Measurements from ENCODE around the gene CHRNA4. TPM values are rescaled to one million over a fixed set of nuclear protein-coding genes. Genes with fewer than 3 reads are reported as not detected.

The CHRNA4 gene
- total and polyA plus RNA-seq, 2 donors (not counting 3 experiments of a cell fraction or from before 2014, with no cell fraction given) = not detected

- FAIRE-seq (no peak), DNase-seq (ENCODE audit: low read depth, low spot score) (no peak)
- Histone ChIP-seq H3K4me2 (ENCODE audit: insufficient read depth, low read length) (no peak overlapping the region), H3K36me3 (ENCODE audit: control insufficient read depth in 2 of 2, extremely low read depth in 1 of 2, insufficient read depth in 2 of 2, low read length in 2 of 2) (no peaks in the 10 kb centered on the region), H2AFZ (ENCODE audit: low read depth, low read length) (no peak overlapping the region), H3K27me3 (ENCODE audit: control insufficient read depth in 2 of 2, insufficient read depth in 2 of 2, low read length in 2 of 2) (peaks cover 8 to 12% of the 10 kb centered on the region in 2 experiments), H3K9me1 (replicated peaks; ENCODE audit: control insufficient read depth, extremely low read depth, insufficient read depth, low read length) (no peaks in the 10 kb centered on the region), H3K79me2 (ENCODE audit: control insufficient read depth, insufficient read depth, low read length) (no peaks in the 10 kb centered on the region), H4K20me1 (replicated peaks; ENCODE audit: control insufficient read depth, extremely low read depth, insufficient read depth, low read length) (no peaks in the 10 kb centered on the region), H3K9ac (replicated peaks; ENCODE audit: extremely low read depth, insufficient read depth, low read length) (no peak overlapping the region), H3K9me3 (replicated peaks; ENCODE audit: control insufficient read depth, insufficient read depth, low read length) (no peaks in the 10 kb centered on the region), H3K4me1 (ENCODE audit: control insufficient read depth, extremely low read depth, insufficient read depth, low read length) (no peaks in the 10 kb centered on the region), H3K4me3 (replicated peaks in 1 of 3; ENCODE audit: insufficient read depth in 1 of 3, low read depth in 1 of 3, low read length in 3 of 3) (no peak overlapping the region), H3K27ac (ENCODE audit: insufficient read depth, low read depth, low read length) (no peak overlapping the region)
- TF ChIP-seq MYC (IDR thresholded peaks at IDR 0.05; ENCODE audit: low read depth, low read length) (no peak), CTCF (IDR thresholded peaks at IDR 0.05; ENCODE audit: extremely low read depth in 1 of 2, insufficient read depth in 1 of 2, low read depth in 1 of 2, low read length in 2 of 2) (no peak), FOS (IDR thresholded peaks at IDR 0.05; ENCODE audit: borderline replicate concordance, insufficient read depth, low read length) (no peak), POLR2A (IDR thresholded peaks at IDR 0.05; ENCODE audit: low read depth, low read length) (no peak), GATA2 (IDR thresholded peaks at IDR 0.05; ENCODE audit: insufficient read depth, insufficient read length, low read depth, low read length) (no peak), MAX (IDR thresholded peaks at IDR 0.05; ENCODE audit: insufficient read depth, insufficient read length) (no peak)
- intact Hi-C loops (cut with micrococcal nuclease) (no loop called here), dilution Hi-C loops (cut with MboI; ENCODE audit: extremely low pct_ligation_motif_present, low sequenced_read_pairs) (no loop called here)
- POLR2A ChIA-PET = no interaction called here
- no TSS peak for BruUV-seq (replicated peaks)
- CTCF ChIA-PET = interaction anchor here (1.7 to 7.8 kb wide), 2 partner anchors 12 to 74 kb away, joined by 7 to 45 read pairs; no protein-coding TSS in a partner anchor
Measured at GRCh38 chr20:63297371-63297781, 63.8 kb downstream of the CHRNA4 start.

Data from endothelial cell of umbilical vein (primary cell).